ENCODE results near the gene FZD8. TPM values are rescaled to one million over a fixed set of nuclear protein-coding genes. Genes with fewer than 3 reads are reported as not detected.

Gene FZD8
- total RNA-seq, 1 experiment from 2014 or later, result 0.22 TPM

- DNase-seq (ENCODE audit: low read depth, low spot score), result no peak
- intact Hi-C loops (cut with micrococcal nuclease), result no loop called here
- CTCF ChIA-PET, result no interaction called here
These were observed 27.0 kb upstream of the FZD8 start for GRCh38 chr10:35668865-35669650.

More at GRCh38 chr10:35668865-35669650, 27.0 kb upstream of the FZD8 start:
- Histone ChIP-seq H3K4me1 (ENCODE audit: control insufficient read depth in 1 of 2, insufficient read depth in 2 of 2, low read length in 2 of 2) (no peaks in the 10 kb centered on the region), H3K9me2 (ENCODE audit: insufficient read depth) (no peaks in the 10 kb centered on the region), H3K27me3 (ENCODE audit: insufficient read depth, low read length) (no peaks in the 10 kb centered on the region), H3K9ac (ENCODE audit: low read length) (no peak overlapping the region), H2AFZ (ENCODE audit: low read depth, low read length, poor library complexity, severe bottlenecking) (no peak overlapping the region), H4K20me1 (ENCODE audit: insufficient read depth) (no peaks in the 10 kb centered on the region), H3K36me3 (ENCODE audit: control insufficient read depth in 1 of 2, insufficient read depth in 2 of 2, low read length in 2 of 2) (no peaks in the 10 kb centered on the region), H3K27ac (ENCODE audit: low read depth, low read length) (no peak overlapping the region), H3K79me2 (ENCODE audit: insufficient read depth, low read length) (no peaks in the 10 kb centered on the region), H3K9me3 (ENCODE audit: control insufficient read depth in 1 of 2, insufficient read depth in 1 of 2, low read depth in 1 of 2, low read length in 2 of 2) (no peaks in the 10 kb centered on the region), H3K4me2 (ENCODE audit: low read length) (no peak overlapping the region), H3K4me3 (replicated peaks in 1 of 2; ENCODE audit: low read depth in 1 of 2, low read length in 2 of 2) (no peak overlapping the region)
- RAD21 ChIA-PET (ENCODE audit: low non-redundant PET in 1 of 2, low total read pairs in 2 of 2, uncharacterized antibody in 2 of 2, unreplicated experiment in 2 of 2), result no interaction called here
- no peak for TF ChIP-seq EGR1 (IDR thresholded peaks at IDR 0.05; ENCODE audit: low read depth)
- TF ChIP-seq CEBPB (IDR thresholded peaks at IDR 0.05; ENCODE audit: low read depth), result no peak
- TF ChIP-seq SRF (IDR thresholded peaks at IDR 0.05; ENCODE audit: low read depth), result no peak
- TF ChIP-seq EZH2 (IDR thresholded peaks at IDR 0.05), result no peak
- TF ChIP-seq, protein P1, sequence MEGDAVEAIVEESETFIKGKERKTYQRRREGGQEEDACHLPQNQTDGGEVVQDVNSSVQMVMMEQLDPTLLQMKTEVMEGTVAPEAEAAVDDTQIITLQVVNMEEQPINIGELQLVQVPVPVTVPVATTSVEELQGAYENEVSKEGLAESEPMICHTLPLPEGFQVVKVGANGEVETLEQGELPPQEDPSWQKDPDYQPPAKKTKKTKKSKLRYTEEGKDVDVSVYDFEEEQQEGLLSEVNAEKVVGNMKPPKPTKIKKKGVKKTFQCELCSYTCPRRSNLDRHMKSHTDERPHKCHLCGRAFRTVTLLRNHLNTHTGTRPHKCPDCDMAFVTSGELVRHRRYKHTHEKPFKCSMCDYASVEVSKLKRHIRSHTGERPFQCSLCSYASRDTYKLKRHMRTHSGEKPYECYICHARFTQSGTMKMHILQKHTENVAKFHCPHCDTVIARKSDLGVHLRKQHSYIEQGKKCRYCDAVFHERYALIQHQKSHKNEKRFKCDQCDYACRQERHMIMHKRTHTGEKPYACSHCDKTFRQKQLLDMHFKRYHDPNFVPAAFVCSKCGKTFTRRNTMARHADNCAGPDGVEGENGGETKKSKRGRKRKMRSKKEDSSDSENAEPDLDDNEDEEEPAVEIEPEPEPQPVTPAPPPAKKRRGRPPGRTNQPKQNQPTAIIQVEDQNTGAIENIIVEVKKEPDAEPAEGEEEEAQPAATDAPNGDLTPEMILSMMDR (IDR thresholded peaks at IDR 0.05 in 2 of 3, conservative IDR thresholded peaks at IDR 0.05 in 1 of 3; ENCODE audit: borderline replicate concordance in 1 of 3, insufficient read depth in 1 of 3, low read depth in 2 of 3, low read length in 2 of 3), result no peak
- no peak for TF ChIP-seq ZBTB33 (IDR thresholded peaks at IDR 0.05; ENCODE audit: extremely low read depth, insufficient replicate concordance, low read length)
- TF ChIP-seq TCF7L2 (IDR thresholded peaks at IDR 0.05; ENCODE audit: borderline replicate concordance, extremely low read depth, insufficient read depth, insufficient read length), result no peak
- TF ChIP-seq ZNF274 (IDR thresholded peaks at IDR 0.05; ENCODE audit: low read depth, low read length), result no peak
- TF ChIP-seq JUND (IDR thresholded peaks at IDR 0.05), result no peak
- no peak for TF ChIP-seq POLR2AphosphoS5 (IDR thresholded peaks at IDR 0.05; ENCODE audit: low read depth, low read length)
- no peak for TF ChIP-seq YY1 (IDR thresholded peaks at IDR 0.05; ENCODE audit: extremely low read depth, insufficient replicate concordance, low read depth, low read length)
- TF ChIP-seq REST (IDR thresholded peaks at IDR 0.05; ENCODE audit: low read depth), result no peak
- no peak for TF ChIP-seq SIN3A (IDR thresholded peaks at IDR 0.05; ENCODE audit: low read depth)
- TF ChIP-seq CBX3 (IDR thresholded peaks at IDR 0.05; ENCODE audit: low read depth), result no peak
- TF ChIP-seq ZFX (IDR thresholded peaks at IDR 0.05), result no peak
- no TSS peak for BruUV-seq (replicated peaks)
- POLR2A ChIA-PET, result no interaction called here
- ATAC-seq, result no peak

Data from HCT116 (cell line).